GM12874 (cell line): ENCODE results near the gene ZHX3.

Experiments
- CTCF ChIP-seq: IDR thresholded peaks from 2 replicates; pipeline ENCODE4 v1.5.1; 2011; ENCODE audit warnings: low read depth, mild to moderate bottlenecking, control low read depth, low read length, moderate library complexity; ENCODE audit not compliant: insufficient read depth

Gene ZHX3

GRCh38 chr20:41357424-41358163, 40.1 kb upstream of the ZHX3 start:
- TF ChIP-seq CTCF: 0 out of 2 replicates have a peak, but pooled peaks have one; percentile 12

- no peak for TF ChIP-seq CTCF
These were observed 39.4 kb upstream of the ZHX3 start for GRCh38 chr20:41356951-41357350.

- no peak for TF ChIP-seq CTCF
These were observed 38.2 kb upstream of the ZHX3 start for GRCh38 chr20:41355598-41356203.

GRCh38 chr20:41355192-41355591, 37.7 kb upstream of the ZHX3 start:
- no peak for TF ChIP-seq CTCF

GRCh38 chr20:41353530-41353929, 36.0 kb upstream of the ZHX3 start:
- TF ChIP-seq CTCF: no peak

GRCh38 chr20:41352666-41353065, 35.1 kb upstream of the ZHX3 start:
- 0 out of 2 replicates have a peak, but pooled peaks have one; percentile 3 for TF ChIP-seq CTCF

- TF ChIP-seq CTCF: no peak
These were observed 34.6 kb upstream of the ZHX3 start for GRCh38 chr20:41352106-41352505.
